RPMI7951 (cell line): ENCODE data around the gene CDCA5. TPM values are rescaled to one million over a fixed set of nuclear protein-coding genes. Genes with fewer than 3 reads are reported as not detected.
A peak's percentile ranks its signal among the peaks of the same experiment; 100 is the strongest.

Experiments
- DNase-seq: peaks from one replicate; pipeline ENCODE4 v3.0.0-alpha.2; 2012; ENCODE audit warnings: low read depth
- total RNA-seq: library from RNA; depleted of rRNA; stranded (reverse); fragments of >200 nt; shearing (Covaris generic); gene quantifications from 2 replicates; pipeline ENCODE4 v1.2.3, GENCODE V29; 2014; rRNA removed

CDCA5 gene
- total RNA-seq, 1 experiment from 2014 or later, result 41.7 TPM

GRCh38 chr11:65045061-65045460 lies 38.8 kb downstream of the CDCA5 start:
- DNase-seq, result no peak

GRCh38 chr11:65043881-65044501 lies 39.8 kb downstream of the CDCA5 start:
- peak; percentile 53 for DNase-seq

- DNase-seq, result no peak
Measured at GRCh38 chr11:65042891-65043290, 40.9 kb downstream of the CDCA5 start.

GRCh38 chr11:65040847-65041622 lies 42.8 kb downstream of the CDCA5 start, which contains the start of gene SAC3D1:
Gene SAC3D1 (plus strand): TSS chr11:65041210. CDS start chr11:65041293, 83 bp downstream.
- DNase-seq, result peak; percentile 96

- DNase-seq, result no peak
Measured at GRCh38 chr11:65040520-65040846, 43.4 kb downstream of the CDCA5 start.

GRCh38 chr11:65036931-65037330 lies 46.9 kb downstream of the CDCA5 start:
- no peak for DNase-seq

GRCh38 chr11:65035579-65035978 lies 48.3 kb downstream of the CDCA5 start:
- no peak for DNase-seq

GRCh38 chr11:65034423-65034822 lies 49.4 kb downstream of the CDCA5 start:
- DNase-seq, result no peak

GRCh38 chr11:65032216-65032615 lies 51.6 kb downstream of the CDCA5 start:
- DNase-seq, result no peak

Other genes starting within 250 kb of the CDCA5 start
- 0.20 TPM in 1 of 2 replicates, not detected in the other for gene CDC42BPG, start 239.4 kb downstream of the CDCA5 start, total RNA-seq
- 82.1 and 92.3 TPM in 2 replicates for gene EHD1, start 205.4 kb downstream of the CDCA5 start, total RNA-seq
- gene ATG2A, start 166.8 kb downstream of the CDCA5 start, total RNA-seq, result 6.6 and 7.2 TPM in 2 replicates
- 12.5 and 17.8 TPM in 2 replicates for gene PPP2R5B, start 159.4 kb downstream of the CDCA5 start, total RNA-seq
- gene GPHA2, start 148.1 kb downstream of the CDCA5 start, total RNA-seq, result not detected in 2 replicates
- gene MAJIN, start 111.9 kb downstream of the CDCA5 start, total RNA-seq, result not detected in 2 replicates
- gene BATF2, start 87.1 kb downstream of the CDCA5 start, total RNA-seq, result 0.59 and 0.84 TPM in 2 replicates
- 166 and 176 TPM in 2 replicates for gene ARL2, start 69.9 kb downstream of the CDCA5 start, total RNA-seq
- gene SNX15, start 56.6 kb downstream of the CDCA5 start, total RNA-seq, result 25.8 and 27.0 TPM in 2 replicates
- gene SAC3D1, start 42.8 kb downstream of the CDCA5 start, total RNA-seq, result 18.9 and 21.0 TPM in 2 replicates
- not detected in 2 replicates for gene NAALADL1, start 25.5 kb downstream of the CDCA5 start, total RNA-seq
- gene ZFPL1, start 182 bp upstream of the CDCA5 start, total RNA-seq, result 58.3 and 65.6 TPM in 2 replicates
- gene VPS51, start 12.2 kb upstream of the CDCA5 start, total RNA-seq, result 48.7 and 108 TPM in 2 replicates
- gene TM7SF2, start 27.8 kb upstream of the CDCA5 start, total RNA-seq, result 5.0 and 6.0 TPM in 2 replicates
- gene ZNHIT2, start 33.7 kb upstream of the CDCA5 start, total RNA-seq, result 7.6 and 10.2 TPM in 2 replicates
- gene FAU, start 38.1 kb upstream of the CDCA5 start, total RNA-seq, result 366 and 448 TPM in 2 replicates
- gene MRPL49, start 38.3 kb upstream of the CDCA5 start, total RNA-seq, result 50.6 and 69.5 TPM in 2 replicates
- gene SYVN1, start 50.5 kb upstream of the CDCA5 start, total RNA-seq, result 15.6 and 29.2 TPM in 2 replicates
- not detected in 2 replicates for gene SPDYC, start 86.2 kb upstream of the CDCA5 start, total RNA-seq
- gene CAPN1, start 97.9 kb upstream of the CDCA5 start, total RNA-seq, result 195 and 272 TPM in 2 replicates
- 28.1 and 43.7 TPM in 2 replicates for gene POLA2, start 177.9 kb upstream of the CDCA5 start, total RNA-seq
- gene CDC42EP2, start 230.8 kb upstream of the CDCA5 start, total RNA-seq, result 7.0 and 7.1 TPM in 2 replicates
- 41.5 and 58.9 TPM in 2 replicates for gene DPF2, start 249.8 kb upstream of the CDCA5 start, total RNA-seq